MV-4-11 (cell line): Measurements from ENCODE around the gene DVL2.
"Not testable (repeated sequence)": the region's sequence is repeated elsewhere in the genome, so short reads cannot be mapped to it uniquely, and the experiment has no call there.

Source experiments
- DNase-seq: peaks from one replicate; lab custom pipeline; 2025; lab: John Stamatoyannopoulos, UW

The DVL2 gene

GRCh38 chr17:7256766-7257456 is 22.6 kb upstream of the DVL2 start:
- no peak for DNase-seq

GRCh38 chr17:7254511-7254910 is 20.2 kb upstream of the DVL2 start:
- DNase-seq = no peak

DNA sequence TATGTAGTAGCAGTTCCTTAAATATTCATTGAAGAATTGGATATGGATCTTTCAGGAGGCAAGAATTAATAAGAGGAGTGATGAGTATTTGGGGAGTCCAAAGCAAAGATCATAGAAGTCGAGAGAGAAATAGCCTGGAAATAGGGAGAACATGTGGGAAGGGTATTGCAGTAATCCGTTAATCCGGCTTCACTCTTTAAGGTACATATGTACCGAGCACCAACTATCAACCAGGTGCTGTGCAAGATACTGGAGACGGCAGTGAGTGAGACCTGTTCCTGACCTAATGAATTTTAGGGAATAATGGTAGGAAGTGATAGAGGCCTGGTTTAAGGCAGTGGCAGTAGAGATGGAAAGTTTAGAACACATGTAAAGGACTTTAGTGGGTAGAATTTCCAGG is 18.8 kb upstream of the DVL2 start:
- DNase-seq = no peak

GRCh38 chr17:7252176-7253043 is 18.1 kb upstream of the DVL2 start, which contains the start of gene ELP5:
Gene ELP5, plus strand, starts transcription at chr17:7252215. Its CDS starts 336 bp downstream, at chr17:7252551.
- DNase-seq = peak; percentile 91

DNA sequence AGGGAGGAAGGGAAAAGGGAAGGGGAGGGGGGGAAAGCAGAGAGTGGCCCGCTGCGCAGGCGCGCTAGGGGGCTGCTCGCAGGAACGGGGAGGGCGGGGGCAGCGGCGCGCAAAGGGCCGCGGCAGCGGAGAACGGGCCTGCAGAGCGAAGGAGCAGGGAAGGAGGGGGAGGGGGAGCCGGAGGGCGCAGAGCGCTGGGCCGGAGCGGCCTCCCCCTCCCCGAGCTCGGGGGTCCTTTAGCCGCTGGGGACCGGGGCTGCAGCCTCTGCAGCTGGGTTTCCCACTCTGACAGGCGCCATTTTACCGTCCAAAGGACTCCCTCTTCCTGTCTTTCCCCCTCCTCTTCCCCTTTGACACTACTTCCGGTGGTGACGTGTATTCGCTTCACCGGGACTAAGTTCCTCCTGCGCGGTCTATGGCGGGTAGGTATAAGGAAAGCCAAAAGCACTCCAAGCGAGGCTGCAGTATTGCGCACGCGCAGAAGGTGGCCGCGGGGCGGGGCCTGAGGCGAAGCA is 17.4 kb upstream of the DVL2 start, which contains the start of gene CTDNEP1:
TSS of gene CTDNEP1 (minus strand) at position 74 of the 515 bp plus-strand sequence. CDS start 438 bp downstream, outside the sequence.
- peak; percentile 99 for DNase-seq

DNA sequence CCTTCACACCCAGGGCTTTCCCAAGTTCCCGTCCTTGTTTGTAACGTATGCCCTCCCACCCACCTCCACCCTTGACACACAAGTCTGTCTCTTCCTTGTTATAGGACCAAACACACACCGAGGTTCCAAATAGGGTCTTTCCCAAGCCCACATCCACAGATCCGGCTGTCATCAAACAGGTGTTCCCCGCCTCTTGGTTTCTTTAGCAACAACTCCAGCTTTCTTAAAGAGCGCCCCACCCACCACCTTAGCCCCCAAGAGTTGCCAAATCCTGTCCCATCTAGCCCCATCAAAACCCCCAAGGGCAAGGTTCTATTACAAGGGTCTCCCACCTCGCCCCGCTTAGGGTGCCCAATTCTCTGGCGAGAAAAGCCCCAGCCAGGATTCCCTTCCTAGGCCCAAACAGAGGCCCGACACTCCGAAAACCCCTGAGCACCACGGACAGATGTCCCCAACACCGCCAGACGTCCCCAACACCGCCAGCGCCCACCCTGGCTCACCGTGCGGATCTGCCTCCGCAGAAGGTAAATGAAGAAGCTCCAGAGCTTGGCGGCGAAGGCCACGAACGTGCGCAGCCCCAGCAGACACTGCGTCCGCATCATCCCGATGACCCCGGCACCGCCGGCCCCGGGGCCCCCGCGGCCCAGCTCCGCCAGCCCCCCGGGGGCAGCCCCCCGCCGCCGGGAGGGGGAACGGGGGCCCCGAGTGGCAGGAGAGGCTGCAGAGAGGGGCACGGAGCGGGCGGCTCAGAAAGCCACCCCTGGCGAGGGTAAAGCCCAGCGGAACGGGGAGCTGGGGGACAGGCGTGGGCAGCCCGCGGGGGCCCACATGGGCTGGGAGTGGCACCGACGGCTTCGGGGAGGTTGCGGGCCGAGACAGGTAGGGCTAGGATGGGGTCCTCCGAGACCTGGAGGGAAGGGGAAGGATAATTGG is 16.6 kb upstream of the DVL2 start:
- no peak for DNase-seq

- DNase-seq = peak; percentile 59
Observed at GRCh38 chr17:7249830-7250229, 15.5 kb upstream of the DVL2 start.

- no peak for DNase-seq
Observed at GRCh38 chr17:7249214-7249613, 14.9 kb upstream of the DVL2 start.

- DNase-seq = no peak
Observed at GRCh38 chr17:7248796-7249195, 14.5 kb upstream of the DVL2 start.

DNA sequence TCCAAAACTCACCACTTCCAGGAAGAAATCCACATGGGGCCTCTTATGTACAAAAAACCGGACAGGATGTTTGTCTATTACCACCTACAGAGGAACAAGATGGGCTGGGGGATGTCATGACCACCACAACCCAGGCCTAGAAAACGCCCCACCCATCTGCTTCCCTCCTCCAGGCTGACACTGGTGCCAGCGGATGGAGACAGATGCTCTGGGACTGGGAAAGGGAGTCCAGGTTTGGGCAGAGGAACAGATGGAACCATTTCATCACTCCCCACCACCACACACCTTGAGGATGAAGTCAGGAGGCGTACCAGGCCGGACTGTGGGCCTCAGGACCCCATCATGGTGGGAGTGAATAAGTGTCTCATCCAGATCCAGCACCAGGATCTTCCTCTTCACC is 12.5 kb upstream of the DVL2 start:
- no peak for DNase-seq

DNA sequence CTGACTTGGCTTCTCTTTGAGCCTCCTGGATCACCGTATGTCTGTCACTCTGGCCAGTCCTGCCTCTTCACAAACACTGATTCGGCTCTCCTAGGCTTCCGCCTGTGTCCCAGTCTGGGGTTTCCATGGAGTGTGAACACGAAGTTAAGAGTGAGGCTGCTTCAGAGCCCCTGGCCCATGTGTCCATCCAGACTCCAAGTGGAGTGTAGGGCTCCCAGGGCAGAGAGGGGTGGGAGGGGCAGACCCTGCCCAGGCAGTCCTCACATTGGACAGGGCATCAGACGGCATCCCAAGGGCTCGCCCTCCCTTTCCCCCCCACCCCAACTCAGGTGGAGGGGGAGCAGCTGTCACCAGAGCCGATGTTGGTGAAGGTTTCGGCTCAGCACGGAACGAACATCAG is 9.5 kb upstream of the DVL2 start:
- not testable (repeated sequence) for DNase-seq

DNA sequence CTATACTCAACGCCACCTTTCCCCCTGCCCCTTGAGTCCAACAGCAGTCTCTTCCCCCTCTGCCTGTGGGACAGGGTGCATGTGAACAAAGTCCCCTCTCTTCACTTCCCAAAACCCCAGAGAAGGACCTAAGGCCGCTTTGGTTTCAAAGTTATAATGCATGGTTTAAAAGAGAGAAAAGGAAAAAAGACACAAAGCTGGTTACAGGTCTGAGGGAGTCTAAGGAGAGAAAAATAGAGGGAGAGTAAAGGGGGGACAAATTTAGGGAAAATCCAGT is 9.1 kb upstream of the DVL2 start:
- no peak for DNase-seq

- DNase-seq = peak; percentile 89
Observed at GRCh38 chr17:7242717-7243452, 8.6 kb upstream of the DVL2 start.

- peak; percentile 82 for DNase-seq
Observed at GRCh38 chr17:7241783-7242716, 7.7 kb upstream of the DVL2 start, which contains the start of gene GABARAP. Gene GABARAP, minus strand, starts transcription at chr17:7242449. Its CDS starts 119 bp downstream, at chr17:7242330.

GRCh38 chr17:7241090-7241733 is 6.9 kb upstream of the DVL2 start:
- DNase-seq = no peak

DNA sequence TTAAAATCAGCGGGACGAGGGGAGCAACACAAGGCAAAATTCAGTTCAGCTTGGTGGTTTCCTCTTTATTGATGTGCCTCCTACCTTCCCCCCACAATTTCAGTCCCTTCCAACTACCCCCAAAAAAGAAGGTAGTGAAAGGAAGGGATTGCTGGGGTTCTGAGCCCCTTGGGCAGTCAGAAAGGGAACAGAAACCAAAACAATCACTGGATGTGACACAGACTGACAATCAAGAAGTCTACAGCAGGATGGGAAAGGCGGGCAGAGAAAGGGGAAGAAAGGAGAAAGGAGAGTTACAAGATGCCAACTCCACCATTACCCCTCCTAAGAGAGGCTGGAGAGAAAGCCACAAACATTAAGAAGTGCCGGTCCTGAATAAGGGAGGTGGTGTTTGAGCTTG is 6.1 kb upstream of the DVL2 start:
- DNase-seq = peak; percentile 96

DNA sequence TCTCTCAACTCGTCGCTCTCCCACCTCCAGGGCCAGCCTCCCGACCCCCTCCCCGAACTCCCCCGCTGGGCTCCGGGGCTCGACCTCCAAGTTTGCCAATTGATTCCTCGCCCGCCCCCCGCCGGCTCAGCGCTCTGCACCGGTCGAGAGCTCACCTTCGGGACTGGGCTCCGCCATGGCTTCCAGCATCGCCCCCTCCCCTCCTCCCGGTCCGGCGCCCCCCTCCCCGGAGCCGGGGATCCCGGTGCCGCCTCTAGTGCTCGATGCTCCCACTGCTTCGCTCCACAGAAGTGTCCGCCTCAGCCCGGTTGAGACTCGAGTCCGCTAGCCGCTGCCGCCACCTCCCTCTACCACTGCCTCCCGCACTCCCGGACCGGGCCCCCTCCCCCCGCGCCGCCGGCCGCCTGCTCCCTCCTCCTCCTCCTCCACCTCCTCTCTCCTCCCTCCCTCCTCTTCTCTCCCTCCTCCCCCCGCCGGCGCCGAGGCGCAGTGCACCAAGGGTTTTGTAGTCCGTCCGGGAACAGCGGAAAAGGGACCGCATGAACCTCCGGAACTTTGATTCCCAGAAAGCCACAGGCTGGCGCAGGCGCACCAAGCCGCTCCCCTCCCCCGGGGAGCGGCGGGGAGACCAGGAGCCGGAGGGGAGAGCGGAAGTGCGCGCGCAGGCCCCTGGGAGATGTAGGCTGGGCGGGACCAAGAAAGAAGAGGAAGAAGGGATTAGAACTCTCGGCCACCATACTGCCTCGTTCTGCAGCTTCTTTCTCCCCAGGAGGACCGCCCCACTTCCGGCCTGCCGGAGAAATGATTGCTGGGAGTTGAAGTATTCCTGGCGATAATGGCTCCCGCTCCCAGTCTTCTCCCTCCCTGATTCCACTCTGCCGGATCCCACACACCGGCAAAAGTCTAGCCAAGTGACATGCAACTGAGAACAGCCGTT is 5.0 kb upstream of the DVL2 start, which contains the start of gene PHF23:
TSS of gene PHF23 (minus strand) at position 367 of the 937 bp plus-strand sequence. CDS start at position 189, 178 bp downstream.
- peak; percentile 99 for DNase-seq

GRCh38 chr17:7238420-7239090 is 4.2 kb upstream of the DVL2 start:
- DNase-seq = no peak
